Femur (tissue), 1 donor: ENCODE data around the gene CERS2.
A peak's percentile ranks its signal among the peaks of the same experiment; 100 is the strongest.

Source experiments
- DNase-seq: peaks from one replicate; pipeline ENCODE4 v3.0.0-alpha.2; 2017

Gene CERS2, protein sequence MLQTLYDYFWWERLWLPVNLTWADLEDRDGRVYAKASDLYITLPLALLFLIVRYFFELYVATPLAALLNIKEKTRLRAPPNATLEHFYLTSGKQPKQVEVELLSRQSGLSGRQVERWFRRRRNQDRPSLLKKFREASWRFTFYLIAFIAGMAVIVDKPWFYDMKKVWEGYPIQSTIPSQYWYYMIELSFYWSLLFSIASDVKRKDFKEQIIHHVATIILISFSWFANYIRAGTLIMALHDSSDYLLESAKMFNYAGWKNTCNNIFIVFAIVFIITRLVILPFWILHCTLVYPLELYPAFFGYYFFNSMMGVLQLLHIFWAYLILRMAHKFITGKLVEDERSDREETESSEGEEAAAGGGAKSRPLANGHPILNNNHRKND

DNA sequence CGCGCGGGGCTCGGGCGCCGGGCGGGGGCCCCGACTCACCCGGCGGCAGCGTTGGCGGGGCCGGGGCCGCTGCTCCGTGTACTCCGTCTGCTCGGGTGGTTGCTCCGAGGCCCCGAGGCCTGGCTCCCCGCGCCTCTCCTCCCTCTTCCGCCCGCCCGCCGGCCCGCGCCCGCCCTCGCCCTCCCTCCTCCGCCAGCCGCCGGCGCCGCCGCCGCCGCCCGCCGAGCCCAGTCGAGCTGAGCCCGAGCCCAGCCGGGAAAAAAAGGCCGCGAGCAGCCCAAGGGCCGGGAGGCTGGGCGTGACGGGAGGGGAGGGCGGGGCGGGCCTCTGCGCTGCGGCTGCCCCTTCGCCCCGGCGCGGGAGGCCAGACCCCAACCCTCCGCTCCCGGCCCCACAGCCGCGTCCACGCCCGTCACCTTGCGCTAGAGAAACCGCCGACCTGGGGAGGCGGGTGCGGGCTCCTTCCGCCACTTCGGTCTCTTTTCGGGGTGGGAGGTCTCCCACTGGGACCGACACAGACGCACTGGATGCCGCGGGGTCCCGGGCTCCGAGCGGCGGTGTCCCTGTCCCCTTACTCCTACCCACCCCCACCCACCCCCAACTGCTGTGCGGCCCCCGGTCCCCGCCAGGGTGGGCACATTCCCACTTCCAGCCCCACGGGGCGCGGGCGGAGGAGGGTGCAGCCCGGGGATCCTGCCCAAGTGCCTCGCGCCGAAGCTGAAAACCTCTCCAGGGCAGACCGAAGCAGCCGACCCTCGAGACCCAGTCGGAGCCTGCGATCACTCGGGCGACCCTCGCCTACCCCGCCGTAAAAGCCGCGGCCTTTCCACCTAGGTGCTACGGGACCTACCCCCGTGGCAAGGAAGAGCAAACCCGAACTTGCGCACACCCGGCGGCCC is at the start of gene CERS2:
Gene CERS2, minus strand, starts transcription at position 256 of the 899 bp plus-strand sequence. CDS start 5,745 bp downstream, outside the sequence.
- DNase-seq = peak; percentile 92

DNA sequence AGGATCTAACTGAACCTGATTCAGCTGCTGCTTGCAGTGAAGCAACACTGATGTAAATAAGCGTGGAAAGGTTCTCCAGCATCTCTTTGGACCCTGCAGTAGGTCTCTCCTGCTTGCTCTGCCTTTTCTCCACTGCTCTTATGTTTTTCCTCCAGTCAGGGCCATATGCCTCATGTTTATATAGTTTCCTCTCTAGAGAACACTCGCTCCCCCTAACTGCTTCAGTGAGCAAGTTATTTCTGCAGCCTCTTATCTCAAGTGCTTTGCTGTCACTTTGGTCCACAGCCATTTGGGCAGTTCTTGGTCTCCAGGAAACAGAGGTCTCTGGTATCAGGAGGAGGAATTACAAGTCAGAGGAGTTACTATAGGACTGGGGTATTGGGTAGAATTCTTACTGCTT is 38.9 kb upstream of the CERS2 start:
- DNase-seq = no peak

DNA sequence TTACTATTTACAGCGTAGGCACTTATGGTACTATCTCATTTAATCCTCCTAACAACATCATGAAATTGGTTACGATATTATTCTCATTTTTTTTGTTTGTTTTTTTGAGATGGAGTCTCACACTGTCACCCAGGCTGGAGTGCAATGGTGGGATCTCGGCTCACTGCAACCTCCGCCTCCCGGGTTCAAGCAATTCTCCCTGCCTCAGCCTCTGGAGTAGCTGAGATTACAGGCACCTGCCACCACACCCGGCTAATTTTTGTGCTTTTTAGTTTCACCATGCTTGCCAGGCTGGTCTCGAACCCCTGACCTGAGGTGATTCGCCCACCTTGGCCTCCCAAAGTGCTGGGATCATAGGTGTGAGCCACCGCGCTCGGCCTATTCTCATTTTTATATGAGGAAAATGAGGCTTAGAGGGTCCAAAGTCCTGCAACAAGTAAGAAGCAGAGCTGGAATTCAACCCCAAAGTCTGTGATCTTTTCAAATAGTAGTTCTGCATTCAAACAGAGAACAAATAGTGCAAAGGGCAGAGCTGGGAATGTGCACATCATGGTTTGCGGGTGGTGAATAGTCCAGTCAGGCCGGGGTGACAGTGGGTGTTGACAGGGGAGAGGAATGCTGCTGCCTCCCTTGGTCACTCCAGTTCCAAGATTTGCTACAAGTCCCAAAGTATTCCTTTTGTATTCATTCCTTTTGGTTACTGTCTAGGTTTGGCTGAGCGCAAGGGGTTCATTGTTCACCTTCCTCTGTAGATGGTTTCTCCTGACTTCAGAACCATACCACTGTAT is 38.2 kb upstream of the CERS2 start:
- no peak for DNase-seq

DNA sequence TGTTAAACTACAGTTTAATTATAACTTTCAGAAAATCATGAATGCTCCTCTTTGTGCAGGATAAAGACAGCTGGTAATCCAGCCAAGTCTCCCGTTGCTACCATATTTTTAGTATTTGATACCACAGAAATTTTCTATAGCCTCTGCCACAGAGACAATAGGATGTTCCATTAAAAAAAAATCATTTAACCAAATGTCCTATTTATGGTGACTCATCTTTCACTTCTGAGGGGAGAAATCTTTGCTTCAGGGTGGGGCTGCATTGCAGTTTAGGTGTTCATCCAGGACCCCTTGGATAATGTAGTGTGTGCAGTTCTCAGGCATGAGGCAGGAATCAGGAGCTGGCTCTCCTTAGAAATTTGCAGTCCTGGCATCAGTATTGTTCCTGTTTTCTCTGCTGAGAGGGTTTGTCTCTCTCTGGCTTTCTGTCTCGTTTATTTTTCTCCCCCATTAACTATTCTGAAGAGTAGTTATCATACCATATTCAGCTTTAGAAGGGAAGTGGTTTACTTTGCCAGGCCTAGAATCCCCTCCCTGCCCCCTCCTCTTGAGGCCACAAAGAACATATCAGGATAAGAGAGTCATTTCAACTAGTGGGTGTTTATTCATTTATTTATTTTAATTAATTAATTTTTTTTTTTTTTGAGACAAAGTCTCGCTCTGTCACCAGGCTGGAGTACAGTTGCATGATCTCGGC is 36.7 kb upstream of the CERS2 start:
- DNase-seq = no peak

DNA sequence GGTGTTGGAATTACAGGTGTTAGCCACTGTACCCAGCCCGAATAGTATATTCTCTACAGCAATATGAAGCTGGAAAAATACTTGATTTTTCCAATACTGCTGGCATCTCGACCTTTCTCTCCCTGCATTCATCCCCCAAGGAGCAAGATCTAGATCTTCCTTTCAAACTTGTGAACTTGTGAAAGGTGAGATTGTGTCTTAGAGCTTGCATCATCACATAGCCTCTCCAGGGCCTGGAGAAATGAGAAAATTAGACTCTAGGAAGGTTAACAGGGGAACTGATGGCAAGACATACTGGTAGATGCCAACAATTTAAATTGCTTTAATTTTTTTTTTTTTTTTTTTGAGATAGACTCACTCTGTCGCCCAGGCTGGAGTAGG is 35.7 kb upstream of the CERS2 start:
- DNase-seq = no peak

DNA sequence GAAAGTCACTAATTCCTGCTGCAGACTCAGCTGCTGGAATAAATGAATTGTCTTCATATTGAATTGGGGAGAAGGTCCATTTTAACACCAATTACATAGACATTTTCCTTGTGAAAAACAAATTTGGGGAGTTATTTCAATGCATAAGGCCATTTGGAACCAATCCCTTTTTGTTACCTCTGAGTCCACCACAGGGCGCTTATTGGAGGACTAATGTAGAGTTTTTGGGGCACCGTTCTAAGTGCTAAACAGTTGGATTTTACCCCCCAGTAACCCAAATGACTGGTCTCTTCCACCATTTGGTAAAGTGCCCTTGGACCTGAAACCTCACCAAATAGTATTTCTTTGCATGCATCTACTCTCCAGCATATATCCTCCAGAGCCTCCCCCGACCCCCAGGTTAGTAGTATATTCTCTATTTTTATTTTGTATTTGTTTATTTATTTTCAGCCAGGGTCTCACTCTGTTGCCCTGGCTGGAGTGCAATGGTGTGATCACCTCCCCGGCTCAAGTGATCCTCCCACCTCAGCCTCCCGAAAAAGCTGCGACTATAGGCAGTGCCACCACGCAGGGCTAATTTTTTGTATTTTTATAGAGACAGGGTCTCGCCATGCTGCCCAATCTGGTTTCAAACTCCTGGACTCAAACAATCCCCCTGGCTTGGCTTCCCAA is 35.2 kb upstream of the CERS2 start:
- no peak for DNase-seq

DNA sequence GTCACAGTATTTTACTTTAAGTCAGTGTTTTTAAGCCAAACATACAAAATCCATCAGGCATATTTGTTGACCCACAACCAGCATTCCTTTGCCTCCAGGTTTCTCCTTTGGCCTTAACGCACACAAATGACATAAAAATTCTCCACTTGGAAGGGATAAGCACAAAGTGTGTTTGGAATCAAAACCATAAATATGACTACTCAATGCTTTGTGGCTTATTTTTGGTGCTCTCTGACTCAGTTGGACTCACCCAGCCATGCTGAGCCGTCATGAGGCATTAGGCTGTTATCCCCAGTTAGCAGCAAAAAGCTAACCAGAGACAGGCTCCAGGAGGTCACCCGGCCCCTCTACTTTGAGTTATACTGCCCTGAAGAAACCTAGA is 34.6 kb upstream of the CERS2 start:
- DNase-seq = no peak

DNA sequence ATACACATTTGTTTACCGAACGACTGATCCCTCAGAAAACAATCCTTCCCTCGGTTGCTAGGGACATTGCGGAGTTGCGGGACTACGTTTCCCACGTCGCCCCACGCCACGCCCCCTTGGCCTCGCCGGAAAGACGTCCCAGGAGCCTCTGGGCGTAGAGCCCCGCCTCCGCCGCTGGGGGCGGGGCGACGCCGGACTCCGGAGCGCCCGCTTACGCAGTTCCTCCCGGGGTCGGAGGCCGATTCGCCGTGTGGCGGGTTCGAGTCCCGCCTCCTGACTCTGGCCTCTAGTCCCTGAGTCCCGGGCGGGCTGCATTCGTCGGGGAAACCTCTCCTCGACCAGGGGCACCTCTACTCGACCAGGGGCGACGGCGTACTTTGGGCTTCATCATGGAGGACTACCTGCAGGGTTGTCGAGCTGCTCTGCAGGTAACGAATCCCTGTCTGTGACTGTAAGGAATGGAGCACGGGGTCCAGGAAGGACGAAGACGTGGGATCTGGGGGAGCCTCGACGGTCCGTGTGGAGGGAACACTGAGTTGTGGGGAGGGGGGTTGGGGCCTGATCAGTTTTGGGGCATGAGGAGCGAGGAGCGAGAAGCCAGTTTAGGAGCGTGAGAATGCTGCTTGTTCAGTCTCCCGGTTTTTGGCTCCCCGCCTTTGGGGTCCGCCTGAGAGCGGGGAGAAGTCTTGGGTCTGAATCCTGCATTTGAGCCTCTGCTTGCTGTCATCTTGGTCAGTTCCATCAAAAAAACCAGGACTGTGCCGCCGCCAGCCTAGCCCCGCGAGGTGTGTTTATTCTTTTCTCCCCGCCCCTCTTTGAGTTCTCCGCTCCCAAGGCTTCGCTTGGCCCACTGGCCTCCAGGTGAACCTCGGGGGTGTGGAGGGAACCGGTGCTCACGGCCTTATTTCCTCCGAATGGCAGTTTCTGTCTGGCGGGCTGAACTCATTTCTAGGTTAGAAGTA is 33.9 kb upstream of the CERS2 start, which contains the start of gene PRUNE1:
Gene PRUNE1, plus strand, starts transcription at position 206 of the 962 bp plus-strand sequence. Its CDS starts 184 bp downstream, at position 390.
- peak; percentile 97 for DNase-seq

DNA sequence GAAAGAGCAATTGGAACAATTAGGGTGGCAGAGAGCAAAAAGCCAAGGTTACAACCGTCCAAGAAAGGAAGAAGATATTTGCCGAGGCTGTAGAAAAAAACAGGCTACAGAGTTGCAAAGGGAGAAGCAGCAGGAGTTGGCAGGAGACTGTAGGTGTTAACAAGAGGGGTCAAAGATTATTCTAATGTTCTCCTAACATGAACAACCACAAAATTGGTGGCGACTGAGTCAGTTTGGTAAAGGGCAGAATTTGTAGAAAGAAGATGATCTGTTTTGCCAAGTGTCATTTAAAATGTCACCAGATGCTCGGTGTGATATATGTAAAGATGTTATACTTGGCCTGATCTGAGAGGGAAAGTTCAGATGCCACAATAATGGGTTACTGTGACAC is 33.2 kb upstream of the CERS2 start:
- no peak for DNase-seq

DNA sequence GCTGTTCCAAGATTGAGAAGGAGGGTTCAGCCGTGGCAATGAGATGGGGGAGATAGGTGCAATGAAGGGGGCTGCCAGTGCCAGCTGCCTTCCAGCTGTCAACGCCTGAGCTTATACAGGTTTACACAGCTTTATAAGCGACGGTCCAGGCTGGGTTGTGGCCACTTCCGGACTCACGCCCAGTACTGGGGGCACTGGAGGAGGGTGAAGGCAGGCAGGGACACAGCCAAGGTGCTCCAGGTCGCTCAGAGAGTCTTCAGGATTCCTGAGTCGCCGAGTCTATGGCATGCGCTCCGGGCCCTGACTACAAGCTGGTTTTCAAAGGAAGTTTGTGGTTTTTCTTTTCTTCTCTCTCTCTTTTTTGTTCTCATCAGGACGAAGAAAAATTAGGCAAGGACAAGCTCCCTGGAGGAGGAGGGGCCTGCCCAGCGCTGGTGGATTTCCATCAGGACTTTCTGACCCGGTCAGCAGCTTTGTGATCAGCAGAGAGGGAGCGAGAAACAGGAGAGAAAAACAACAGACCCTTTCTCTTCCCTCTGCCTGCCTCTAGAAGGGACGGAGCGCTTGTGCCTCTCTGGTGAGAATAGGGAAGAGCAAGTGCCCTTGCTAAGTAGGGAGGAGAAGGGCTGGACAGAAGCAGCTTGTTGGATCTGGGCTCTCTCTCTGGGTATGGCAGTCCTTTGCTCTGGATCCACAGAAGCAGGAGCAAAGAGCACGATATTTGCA is 31.9 kb upstream of the CERS2 start, which contains the start of gene MINDY1:
Gene MINDY1, minus strand, starts transcription at position 576 of the 726 bp plus-strand sequence. CDS start 4,285 bp downstream, outside the sequence.
- peak; percentile 86 for DNase-seq

DNA sequence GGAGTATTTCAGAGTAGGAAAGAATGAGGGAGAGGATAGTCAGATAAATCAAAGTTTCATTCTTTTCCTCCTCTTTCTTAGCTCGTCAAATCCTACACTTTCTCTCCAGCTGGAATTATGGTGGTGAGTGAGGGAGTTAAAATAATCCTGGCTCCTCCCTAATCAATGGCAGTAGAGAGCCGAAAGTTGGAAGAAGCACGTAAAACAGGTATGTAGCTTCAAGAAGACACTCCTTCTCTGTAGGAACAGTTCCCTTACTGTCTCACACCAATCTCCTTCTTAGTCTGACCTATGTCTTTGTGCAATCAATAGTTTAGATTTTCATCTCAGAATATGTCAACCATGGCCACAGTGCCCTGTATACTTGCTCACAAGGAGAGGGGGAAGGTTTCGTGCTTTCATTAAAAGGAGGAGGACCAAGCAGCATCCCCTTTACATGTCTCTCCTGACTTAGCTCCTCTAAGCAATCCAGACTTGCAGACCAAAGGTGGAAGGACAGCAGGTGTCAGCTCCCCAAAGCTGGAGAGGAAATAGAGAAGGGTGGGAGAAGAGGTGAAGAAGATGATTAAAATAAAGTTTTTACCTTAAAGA is 31.2 kb upstream of the CERS2 start:
- no peak for DNase-seq

DNA sequence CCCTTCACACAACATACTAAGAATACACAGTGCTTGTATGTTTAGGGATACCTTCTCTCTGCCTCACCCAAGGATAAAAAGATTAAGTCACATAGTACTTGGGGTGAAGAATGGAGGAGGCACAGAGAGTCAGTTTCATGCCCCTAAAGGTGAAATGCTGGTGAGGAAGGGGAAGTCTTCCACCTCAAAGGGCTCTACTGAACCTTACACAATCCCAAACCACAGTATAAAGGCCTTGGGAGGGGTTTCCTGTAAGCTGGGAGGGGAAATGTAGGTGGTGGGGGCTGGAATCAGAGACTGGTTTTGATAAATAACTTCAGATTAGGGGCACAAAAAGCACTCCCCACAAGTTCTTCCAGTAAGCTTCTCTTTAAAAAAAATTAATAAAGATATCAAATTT is 28.5 kb upstream of the CERS2 start:
- no peak for DNase-seq

DNA sequence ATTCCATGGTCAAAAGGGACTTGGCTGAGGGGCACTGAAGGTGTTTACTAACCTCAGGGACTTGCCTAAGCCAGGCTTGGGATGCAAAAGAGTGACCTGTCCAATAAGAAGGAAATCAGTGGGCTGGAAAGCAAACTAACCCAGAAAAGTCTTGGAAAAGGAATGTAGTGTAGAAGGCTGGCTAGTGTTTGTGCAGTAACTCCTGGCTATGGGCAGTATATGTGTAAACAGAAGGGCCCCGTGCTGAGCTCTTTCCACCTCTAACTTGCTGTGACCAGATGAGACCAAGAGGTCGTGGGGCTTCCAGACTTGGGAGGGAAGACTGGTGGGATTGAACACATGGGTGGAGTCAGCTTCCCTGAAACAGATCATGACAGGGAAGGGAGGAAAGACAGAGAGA is 28.0 kb upstream of the CERS2 start:
- DNase-seq = no peak

DNA sequence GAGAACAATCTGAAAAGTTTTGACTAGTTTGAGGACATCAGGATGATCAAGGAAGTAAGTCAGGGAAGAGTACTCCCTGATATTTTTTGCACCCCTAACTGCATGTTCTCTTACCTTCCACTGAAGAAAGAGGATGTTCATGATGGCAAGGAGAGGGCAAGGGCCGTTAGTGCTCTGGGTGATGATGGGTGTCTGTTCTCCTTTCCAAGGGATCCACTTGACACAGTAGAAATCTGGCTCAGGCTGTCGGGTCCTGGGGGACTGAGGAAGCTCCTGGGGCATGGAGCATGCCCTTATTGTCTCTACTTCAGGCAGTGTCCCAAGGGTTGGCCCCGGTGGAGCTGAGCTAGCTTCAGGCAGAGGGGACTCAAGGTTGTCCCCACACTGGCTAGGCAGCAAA is 27.4 kb upstream of the CERS2 start:
- DNase-seq = no peak

DNA sequence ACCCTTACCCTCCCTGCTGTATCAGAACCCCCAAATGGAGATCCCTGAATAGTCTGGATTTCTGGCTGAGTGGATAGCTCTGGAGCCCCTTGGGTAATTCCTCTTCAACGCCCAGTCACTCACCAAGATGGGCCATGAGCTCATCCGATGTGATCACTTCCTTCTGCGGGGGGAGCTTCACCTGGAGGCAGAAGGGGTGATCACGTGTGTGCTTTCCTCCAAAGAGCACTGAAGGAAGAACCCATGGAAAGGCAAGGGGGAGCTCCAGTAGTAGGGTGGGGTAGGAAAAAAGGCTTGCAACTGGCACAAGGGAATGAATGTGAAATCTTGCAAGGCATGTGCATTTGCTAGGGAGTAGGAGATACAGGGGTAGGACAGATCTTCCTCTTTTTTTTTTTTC is 27.0 kb upstream of the CERS2 start:
- no peak for DNase-seq

DNA sequence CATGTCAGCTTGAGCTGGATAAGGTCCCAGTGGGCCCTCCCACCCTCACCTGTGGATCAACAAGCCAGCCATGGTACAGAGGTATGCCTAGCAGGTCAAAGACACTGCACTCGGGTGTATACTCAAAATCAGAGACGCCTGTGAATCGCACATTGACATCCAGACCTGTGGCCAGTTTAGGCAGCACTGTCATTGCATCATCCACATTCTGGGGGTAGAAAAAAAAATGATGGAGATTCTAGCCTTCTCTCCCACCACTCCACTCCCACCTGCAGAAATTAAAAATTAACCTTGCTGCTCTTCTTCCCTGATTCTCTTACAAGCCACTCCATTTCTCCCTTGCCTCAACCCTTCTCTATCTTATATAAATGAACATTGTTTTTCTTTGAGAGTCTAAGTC is 25.8 kb upstream of the CERS2 start:
- DNase-seq = no peak

DNA sequence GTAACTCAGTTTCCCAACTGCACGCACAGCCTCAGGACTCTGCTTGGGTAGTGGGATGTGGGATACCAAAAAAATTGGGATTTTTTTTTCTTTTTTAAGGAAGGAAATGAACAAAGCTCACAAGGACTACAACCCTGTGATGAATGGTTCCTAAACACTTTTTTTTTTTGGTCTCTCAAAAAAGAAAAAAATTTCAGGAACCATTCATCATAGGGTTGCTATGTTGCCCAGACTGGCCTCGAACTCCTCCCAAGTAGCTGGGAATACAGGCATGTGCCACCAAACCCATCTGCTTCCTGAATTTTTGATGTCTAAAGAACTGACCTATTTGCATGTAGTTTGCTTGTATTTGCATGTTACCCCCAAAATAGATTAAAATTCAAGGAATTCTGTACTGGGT is 25.3 kb upstream of the CERS2 start:
- no peak for DNase-seq

DNA sequence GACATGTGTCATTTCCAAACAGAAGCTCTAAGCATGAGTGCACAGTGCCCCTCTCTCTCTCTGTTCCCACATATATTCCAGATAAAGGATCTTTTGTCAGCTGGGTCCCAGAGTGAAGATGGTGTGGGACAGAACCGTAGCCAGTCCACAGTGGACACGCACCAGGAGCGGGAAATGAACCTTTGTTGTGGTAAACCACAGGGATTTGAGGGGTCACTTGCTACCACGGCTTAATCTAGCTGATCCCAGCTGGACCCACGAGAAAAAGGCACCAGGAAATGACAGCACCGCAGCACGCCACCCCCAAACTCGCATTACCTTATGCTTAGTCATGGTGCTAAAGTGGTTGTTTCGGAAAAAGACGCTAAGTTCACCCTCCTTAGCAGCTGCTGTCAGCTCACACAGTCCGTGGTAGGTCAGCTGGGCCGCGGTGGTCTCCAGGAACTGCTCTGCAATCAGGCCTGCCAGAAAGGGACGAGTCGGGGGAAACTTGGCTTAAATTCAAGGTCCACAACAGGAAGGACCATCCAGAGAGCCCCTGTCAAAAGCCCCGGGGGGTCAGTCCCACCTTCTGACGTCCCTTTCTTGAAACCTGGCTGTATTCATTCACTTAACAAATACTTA is 24.5 kb upstream of the CERS2 start:
- no peak for DNase-seq

DNA sequence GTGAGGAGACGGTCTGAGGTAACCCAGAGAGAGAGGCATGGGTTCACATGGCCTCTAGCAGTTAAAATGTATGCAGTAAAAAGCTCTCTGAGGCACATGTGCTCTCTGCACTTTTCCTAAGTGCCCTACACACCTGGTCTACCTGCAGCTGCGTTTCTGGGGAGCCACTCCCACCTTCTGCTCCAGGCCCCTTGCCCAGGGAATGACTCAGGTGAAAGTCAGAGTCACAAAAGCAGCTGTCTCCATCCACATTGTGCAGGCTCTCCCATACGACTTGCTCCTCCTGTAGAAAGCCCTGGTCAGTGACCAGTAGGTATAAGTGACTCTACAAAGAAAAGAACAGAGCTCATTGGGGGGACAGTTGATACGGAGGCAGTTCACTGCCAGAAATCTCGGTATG is 23.3 kb upstream of the CERS2 start:
- no peak for DNase-seq
